8988T (cell line): ENCODE results near the gene KLHL33.

ENCODE experiments used
- DNase-seq: peaks from one replicate; pipeline ENCODE4 v3.0.0; 2011

The KLHL33 gene, protein sequence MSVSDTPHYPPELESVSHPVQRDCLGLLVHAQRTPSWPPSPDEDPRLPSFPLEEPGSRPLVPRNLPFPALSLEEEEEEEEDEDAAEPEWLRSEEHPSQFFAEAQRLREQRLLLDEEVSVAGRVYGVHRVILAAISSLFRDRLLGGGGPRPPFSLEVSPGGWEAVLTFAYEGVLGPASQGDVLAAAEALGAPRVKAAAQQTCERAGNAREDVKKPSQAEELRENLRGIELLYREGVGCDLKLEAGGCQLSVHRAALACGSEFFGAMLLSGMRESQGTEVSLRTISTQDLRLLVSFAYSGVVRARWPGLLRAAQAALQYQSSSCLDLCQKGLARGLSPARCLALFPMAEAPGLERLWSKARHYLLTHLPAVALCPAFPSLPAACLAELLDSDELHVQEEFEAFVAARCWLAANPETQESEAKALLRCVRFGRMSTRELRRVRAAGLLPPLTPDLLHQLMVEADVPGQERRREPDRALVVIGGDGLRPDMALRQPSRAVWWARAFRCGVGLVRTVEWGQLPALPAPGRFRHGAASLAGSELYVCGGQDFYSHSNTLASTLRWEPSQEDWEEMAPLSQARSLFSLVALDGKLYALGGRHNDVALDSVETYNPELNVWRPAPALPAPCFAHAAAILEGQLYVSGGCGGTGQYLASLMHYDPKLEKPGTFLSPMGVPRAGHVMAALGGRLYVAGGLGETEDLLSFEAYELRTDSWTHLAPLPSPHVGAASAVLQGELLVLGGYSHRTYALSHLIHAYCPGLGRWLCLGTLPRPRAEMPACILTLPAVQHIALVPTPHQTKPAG

DNA sequence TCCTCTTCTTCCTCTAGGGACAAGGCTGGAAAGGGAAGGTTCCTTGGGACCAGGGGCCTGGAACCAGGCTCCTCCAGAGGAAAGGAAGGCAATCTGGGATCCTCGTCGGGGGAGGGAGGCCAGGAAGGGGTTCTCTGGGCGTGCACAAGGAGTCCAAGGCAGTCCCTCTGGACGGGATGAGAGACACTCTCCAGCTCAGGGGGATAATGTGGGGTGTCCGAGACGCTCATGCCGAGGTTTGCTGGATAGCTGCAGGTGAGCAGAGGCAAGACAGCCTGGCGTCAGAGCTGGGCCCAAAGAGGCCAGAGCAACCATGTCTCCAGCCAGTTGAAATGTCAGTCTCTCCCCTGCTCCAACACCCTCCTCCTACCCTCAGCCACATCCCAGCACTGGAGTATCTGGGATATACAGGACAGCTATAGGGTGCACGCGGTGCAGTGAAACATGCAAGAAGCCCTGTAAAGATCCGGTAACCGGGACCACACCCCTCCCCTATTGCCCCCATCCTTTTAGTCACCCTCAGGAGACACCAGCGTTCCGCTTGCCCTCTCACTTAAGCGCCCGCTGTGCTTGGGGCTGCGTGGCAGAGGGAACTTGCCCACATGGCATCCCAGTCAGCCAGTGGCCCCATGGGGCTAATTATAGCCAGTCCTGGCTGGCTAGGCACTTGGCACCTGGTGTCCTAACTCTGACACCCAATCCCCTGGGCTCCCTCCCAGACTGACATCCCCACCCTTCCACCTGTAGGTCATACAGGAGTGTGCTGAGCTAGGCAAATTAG, at the start of gene KLHL33:
Gene KLHL33, minus strand, starts transcription at position 585 of the 781 bp plus-strand sequence. Its CDS starts 355 bp downstream, at position 230.
- no peak for DNase-seq

DNA sequence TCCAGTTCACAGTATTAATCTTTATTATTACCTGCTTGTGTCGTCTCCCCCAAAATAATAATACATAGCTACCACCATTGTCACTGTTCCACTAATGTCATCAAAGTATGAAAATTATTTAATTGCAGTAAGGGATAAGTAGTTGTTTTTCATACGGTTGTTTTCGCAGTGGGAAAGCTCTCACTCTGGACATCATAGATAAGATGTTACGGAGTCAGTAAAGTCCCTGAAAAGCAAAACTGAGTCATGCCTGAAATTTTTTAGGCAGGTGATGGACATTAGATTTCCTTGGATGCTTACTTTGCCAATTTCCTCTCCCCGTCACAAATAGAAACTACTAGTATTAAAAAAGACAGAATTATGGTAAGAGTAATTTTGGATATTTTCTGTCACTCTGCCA, 46.4 kb upstream of the KLHL33 start:
- no peak for DNase-seq

DNA sequence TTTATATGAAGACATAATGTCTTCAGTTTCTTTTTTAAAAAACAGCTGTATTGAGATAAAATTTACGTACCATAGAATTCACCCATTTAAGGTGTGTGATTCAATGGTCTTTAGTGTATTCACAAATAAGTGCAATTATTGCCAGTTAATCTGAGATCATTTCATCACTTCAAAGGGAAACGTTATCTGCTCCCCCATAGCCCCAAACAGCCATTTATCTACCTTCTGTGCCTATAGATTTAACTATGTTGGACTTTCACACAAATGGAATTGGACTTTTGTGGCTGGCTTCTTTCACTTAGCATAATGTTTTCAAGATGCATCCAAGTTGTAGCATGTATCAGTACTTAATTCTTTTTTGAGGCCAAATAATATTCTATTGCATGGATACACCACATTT, 42.9 kb upstream of the KLHL33 start:
- no peak for DNase-seq

GRCh38 chr14:20477211-20477876, 41.4 kb upstream of the KLHL33 start:
- DNase-seq: no peak

GRCh38 chr14:20476776-20477175, 40.8 kb upstream of the KLHL33 start:
- no peak for DNase-seq

GRCh38 chr14:20472536-20473169, 36.7 kb upstream of the KLHL33 start:
- DNase-seq: no peak

DNA sequence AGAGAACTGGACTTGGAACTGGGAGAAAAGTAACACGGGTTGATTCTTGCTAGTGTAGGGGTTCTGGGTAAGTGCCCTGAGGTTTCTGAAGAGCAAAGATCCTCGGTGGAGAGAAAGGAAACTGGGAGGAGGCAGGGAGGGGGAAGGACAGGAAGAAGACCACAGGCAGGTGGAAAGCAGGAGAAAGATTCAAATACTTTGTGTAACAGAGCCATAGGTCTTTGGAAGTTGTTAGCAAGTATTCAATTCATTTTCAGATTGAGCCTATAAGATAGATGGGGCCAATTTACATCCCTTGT, 34.6 kb upstream of the KLHL33 start:
- no peak for DNase-seq

GRCh38 chr14:20469890-20470602, 34.1 kb upstream of the KLHL33 start:
- no peak for DNase-seq

GRCh38 chr14:20469242-20469889, 33.4 kb upstream of the KLHL33 start, which contains the start of gene PNP:
PNP (plus strand) TSS chr14:20469406; CDS start chr14:20469525, 119 bp downstream.
- peak; percentile 73 for DNase-seq

DNA sequence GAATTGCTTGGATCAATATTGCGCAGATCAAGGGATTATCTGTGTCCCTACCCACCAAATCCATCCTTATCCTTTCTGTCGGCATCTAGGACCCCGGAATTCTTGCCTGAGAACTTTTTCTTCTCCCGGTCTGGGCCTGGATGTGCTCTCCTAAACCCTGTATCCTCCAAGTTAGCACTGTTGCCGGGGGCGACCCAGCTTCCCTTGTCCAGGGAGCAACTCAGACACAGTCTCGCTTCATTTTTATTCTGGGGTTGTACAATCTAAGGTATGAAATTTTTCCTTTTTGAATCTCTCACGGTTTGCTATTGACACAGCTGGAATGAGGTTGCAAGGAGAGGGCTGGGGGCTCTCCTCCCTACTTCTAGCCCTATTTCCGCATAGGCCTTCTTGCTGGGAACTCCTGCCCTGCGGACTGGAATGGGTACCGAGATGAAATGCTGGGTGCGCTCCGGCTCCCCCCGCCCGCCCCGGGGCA, 32.8 kb upstream of the KLHL33 start:
- no peak for DNase-seq

DNA sequence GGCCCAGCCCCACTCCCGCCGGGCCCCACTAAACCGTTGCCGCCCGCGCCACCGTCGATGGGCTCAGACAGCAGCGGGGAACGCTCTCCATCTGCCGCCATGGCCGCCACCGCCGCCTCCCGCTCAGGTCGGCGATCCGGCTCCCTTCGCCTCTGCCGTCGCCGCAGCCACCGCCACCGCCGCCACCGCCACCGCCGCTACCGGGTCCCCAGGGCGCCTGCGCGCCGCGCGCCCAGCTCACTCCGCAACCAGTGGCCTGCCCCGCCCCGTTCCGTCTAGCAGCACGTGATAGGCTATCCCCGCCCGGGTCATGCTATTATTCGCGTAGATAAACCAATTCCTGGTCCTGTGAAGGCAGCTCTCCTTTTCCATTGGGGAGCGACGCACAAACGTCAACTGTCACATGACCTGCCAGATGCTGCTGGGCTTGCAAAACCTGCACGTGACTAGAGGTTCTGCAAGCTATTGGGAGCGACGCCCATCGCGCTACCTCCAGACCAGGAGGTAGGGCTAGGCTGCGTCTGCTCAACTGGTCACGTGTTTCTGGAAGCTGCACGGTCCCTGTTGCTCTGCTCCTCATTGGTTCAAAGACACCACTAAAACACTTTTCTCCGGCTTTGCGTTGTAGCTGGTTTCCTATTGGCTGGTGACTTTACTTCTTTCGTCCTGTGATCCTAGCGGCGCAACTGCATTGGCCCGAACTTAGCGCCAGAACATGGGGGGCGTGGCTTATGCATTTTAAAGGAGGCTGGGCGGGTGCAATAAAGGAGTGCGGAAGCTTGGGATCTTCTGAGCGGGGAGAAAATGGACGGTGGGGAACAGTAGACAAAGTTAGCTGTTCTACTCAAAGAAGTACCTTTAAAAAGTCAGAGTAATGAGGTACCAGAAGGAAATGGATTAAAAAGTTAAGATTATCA, 25.5 kb upstream of the KLHL33 start, which contains the start of gene PIP4P1:
Gene PIP4P1, minus strand, starts transcription at position 210 of the 917 bp plus-strand sequence. Its CDS starts 109 bp downstream, at position 101.
- DNase-seq: peak; percentile 70

- DNase-seq: no peak
Observed at GRCh38 chr14:20460458-20461224, 24.7 kb upstream of the KLHL33 start.

DNA sequence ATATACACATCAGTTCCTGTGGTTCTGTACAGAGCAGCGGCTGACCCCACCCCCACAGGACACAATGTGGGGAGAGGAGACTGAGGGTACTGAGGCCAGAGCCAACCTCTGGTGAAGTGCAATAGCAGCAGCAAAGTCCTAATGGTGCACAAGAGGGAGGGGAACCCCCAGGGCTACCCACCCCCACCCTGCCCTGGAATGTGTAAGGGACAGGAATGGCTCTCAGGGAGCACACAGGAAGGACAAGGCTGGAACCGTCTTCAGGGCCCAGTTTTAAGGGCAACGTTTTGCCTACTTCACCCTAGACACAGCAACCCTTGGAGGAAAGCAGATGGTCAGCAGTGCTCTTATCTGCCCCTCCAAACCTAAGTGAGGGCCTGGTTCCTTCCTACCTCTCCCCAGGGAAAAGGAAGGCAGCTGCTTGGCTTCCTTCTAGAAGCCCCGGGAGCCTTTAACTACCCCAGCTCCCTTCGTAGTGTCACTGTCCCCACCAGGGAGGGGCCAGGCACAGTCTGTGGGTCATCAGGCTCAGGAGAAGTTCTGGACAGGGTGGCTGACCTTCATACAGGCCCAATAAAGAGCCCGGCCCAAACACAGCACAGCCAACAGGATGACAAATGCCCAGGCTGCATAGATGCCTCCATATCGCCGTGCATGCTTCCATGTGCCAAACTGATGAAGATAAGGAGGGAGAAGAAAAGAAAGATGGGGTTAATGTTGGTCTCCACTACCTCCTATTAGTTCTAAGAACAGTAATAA, 22.2 kb upstream of the KLHL33 start:
- DNase-seq: no peak

GRCh38 chr14:20456971-20457370, 21.0 kb upstream of the KLHL33 start:
- DNase-seq: no peak

GRCh38 chr14:20455355-20456300, 19.7 kb upstream of the KLHL33 start:
- peak; percentile 40 for DNase-seq

- DNase-seq: peak; percentile 80
Observed at GRCh38 chr14:20454516-20455354, 18.8 kb upstream of the KLHL33 start, which contains the start of the genes APEX1 and OSGEP. APEX1 (plus strand) TSS chr14:20455226; CDS start chr14:20455646, 420 bp downstream. OSGEP (minus strand) TSS chr14:20454812; CDS start chr14:20454683, 129 bp downstream.
